AG09309 (cell line): ENCODE measurements around the gene SAMD4A.

ENCODE experiments used
- DNase-seq: peaks from one replicate; pipeline ENCODE4 v3.0.0-alpha.2; 2010; ENCODE audit warnings: low read depth
- H3K4me3 ChIP-seq: 2 replicates; pipeline ENCODE4 v1.5.1; 2011; ENCODE audit warnings: mild to moderate bottlenecking, low read depth, low read length, moderate library complexity; ENCODE audit not compliant: control insufficient read depth
- TF ChIP-seq, protein P1 (sequence below): IDR thresholded peaks from 2 replicates; pipeline ENCODE4 v1.5.1; 2011; ENCODE audit warnings: mild to moderate bottlenecking, low read depth, low read length, inconsistent platforms; ENCODE audit not compliant: insufficient read depth, control insufficient read depth; ENCODE audit errors: missing control alignments

Gene SAMD4A

GRCh38 chr14:54718046-54718445 is 151.1 kb downstream of the SAMD4A start:
- TF ChIP-seq, protein P1, sequence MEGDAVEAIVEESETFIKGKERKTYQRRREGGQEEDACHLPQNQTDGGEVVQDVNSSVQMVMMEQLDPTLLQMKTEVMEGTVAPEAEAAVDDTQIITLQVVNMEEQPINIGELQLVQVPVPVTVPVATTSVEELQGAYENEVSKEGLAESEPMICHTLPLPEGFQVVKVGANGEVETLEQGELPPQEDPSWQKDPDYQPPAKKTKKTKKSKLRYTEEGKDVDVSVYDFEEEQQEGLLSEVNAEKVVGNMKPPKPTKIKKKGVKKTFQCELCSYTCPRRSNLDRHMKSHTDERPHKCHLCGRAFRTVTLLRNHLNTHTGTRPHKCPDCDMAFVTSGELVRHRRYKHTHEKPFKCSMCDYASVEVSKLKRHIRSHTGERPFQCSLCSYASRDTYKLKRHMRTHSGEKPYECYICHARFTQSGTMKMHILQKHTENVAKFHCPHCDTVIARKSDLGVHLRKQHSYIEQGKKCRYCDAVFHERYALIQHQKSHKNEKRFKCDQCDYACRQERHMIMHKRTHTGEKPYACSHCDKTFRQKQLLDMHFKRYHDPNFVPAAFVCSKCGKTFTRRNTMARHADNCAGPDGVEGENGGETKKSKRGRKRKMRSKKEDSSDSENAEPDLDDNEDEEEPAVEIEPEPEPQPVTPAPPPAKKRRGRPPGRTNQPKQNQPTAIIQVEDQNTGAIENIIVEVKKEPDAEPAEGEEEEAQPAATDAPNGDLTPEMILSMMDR, result no peak
- H3K4me3 ChIP-seq, result no peak overlapping the region
- DNase-seq, result no peak

GRCh38 chr14:54719406-54719805 is 152.5 kb downstream of the SAMD4A start:
- H3K4me3 ChIP-seq, result no peak overlapping the region
- TF ChIP-seq, protein P1, result no peak
- no peak for DNase-seq

GRCh38 chr14:54722791-54723432 is 156.0 kb downstream of the SAMD4A start:
- H3K4me3 ChIP-seq, result no peak overlapping the region
- TF ChIP-seq, protein P1, result peak; percentile 54
- DNase-seq, result no peak

DNA sequence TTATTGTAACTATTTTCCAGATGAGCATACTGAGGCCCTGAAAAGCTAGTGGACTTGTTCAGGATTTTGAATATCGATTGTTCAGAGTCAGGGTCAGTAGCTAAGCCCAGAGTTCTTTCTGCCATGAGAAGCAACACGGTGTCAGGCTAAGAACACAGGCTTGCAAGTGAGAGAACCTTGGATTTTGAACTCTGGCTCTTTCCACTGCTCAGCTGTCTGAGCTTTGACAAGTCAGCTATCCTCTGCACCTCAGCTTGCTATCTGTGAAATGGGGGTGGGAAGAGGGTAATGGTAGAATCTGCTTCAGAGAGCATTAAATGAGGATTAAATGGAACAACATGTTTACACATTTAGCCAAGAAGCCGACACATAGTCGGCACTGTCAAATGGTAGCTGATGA is 157.2 kb downstream of the SAMD4A start:
- no peak overlapping the region for H3K4me3 ChIP-seq
- TF ChIP-seq, protein P1, result no peak
- DNase-seq, result no peak

DNA sequence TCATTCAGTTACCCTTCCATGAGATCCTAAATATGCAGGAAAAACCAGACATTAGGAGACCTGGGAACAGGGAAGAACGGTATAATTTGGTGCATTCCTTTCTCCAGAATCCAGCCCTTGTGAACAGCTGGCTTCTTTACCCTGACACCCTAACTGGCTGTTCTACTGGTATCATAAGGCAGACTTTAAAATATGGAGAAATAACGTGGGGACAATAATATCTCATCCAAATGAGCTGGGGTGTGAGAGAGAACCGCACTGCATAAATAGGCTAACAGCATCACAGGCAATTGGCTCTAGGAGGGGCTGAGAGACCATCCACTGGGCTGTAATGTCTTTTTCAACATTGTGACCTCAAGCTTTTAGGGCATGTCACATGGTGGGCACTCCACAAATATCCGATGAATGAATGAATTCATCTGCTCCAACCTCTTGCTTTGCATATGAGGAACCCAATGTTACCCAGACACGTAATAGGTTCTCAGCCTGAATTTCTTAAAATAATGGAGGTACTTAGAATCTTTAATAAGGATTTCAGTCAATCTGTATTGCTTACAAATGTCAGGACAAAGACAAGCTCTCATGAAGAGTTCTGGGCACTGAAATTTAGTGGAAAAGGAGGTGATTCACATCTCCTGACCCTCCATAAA is 157.9 kb downstream of the SAMD4A start:
- no peak for DNase-seq
- TF ChIP-seq, protein P1, result no peak
- no peak overlapping the region for H3K4me3 ChIP-seq

GRCh38 chr14:54725998-54726397 is 159.1 kb downstream of the SAMD4A start:
- H3K4me3 ChIP-seq, result no peak overlapping the region
- TF ChIP-seq, protein P1, result no peak
- no peak for DNase-seq

GRCh38 chr14:54727929-54728328 is 161.0 kb downstream of the SAMD4A start:
- TF ChIP-seq, protein P1, result no peak
- H3K4me3 ChIP-seq, result no peak overlapping the region
- DNase-seq, result no peak
